Endothelial cell of umbilical vein (primary cell): ENCODE measurements around the gene DSCAML1. TPM values are rescaled to one million over a fixed set of nuclear protein-coding genes. Genes with fewer than 3 reads are reported as not detected.
"Not testable (repeated sequence)": the region's sequence is repeated elsewhere in the genome, so short reads cannot be mapped to it uniquely, and the experiment has no call there.

Source experiments
- BruUV-seq: library from RNA; stranded (reverse); fragments of 400-500 nt; replicated peaks from 2 replicates; lab custom pipeline; 2021; lab: Mats Ljungman, UMichigan
- CTCF ChIA-PET: fragments of 300-600, 350-600 bp; sonication (Branson Sonifier 250); formaldehyde crosslinking; loops from one replicate; lab custom pipeline; 2021; ENCODE audit warnings: antibody characterized with exemption, inconsistent platforms; lab: Charles Lee
- POLR2A ChIA-PET: fragments of 300-600, 350-600 bp; sonication (Branson Sonifier 250); formaldehyde crosslinking; loops from one replicate; lab custom pipeline; 2021; ENCODE audit warnings: antibody characterized with exemption, inconsistent platforms; lab: Charles Lee
- DNase-seq: peaks from one replicate; pipeline ENCODE4 v3.0.0-alpha.2; 2011; ENCODE audit warnings: low read depth, low spot score
- FAIRE-seq: peaks from 2 replicates; lab custom pipeline; 2011; peaks lifted over from hg19 to GRCh38; lab: Jason Lieb, UNC
- H2AFZ ChIP-seq: 2 replicates; pipeline ENCODE4 v1.6.0; 2012; ENCODE audit warnings: low read depth, low read length, control low read depth, inconsistent platforms
- H3K27ac ChIP-seq: 2 replicates; pipeline ENCODE4 v1.5.1; 2011; ENCODE audit warnings: low read depth, mild to moderate bottlenecking, control low read depth, low read length, moderate library complexity; ENCODE audit not compliant: insufficient read depth
- H3K27me3 ChIP-seq, 2 experiments: 2 replicates each; pipeline versions ENCODE4 v1.6.0 to v1.6.1; 2011; ENCODE audit warnings: low read length in 2 of 2, mixed read lengths in 1 of 2; ENCODE audit not compliant: control insufficient read depth in 2 of 2, insufficient read depth in 2 of 2
- H3K36me3 ChIP-seq, 2 experiments: 2 replicates in 1 of 2; 3 replicates in 1 of 2; pipeline ENCODE4 v1.5.1; 2011; ENCODE audit warnings: low read length in 2 of 2, mild to moderate bottlenecking in 1 of 2, moderate library complexity in 1 of 2; ENCODE audit not compliant: control insufficient read depth in 2 of 2, insufficient read depth in 2 of 2; ENCODE audit errors: extremely low read depth in 1 of 2
- H3K4me1 ChIP-seq: 3 replicates; pipeline ENCODE4 v1.5.1; 2011; ENCODE audit warnings: mild to moderate bottlenecking, low read length; ENCODE audit not compliant: control insufficient read depth, insufficient read depth; ENCODE audit errors: extremely low read depth
- H3K4me2 ChIP-seq: 2 replicates; pipeline ENCODE4 v1.6.1; 2011; ENCODE audit warnings: low read length, control low read depth, mixed read lengths; ENCODE audit not compliant: insufficient read depth
- H3K4me3 ChIP-seq, 3 experiments: fragments of 200-600 bp in 1 of 3; sonication (generic), shearing (Covaris generic) in 1 of 3; replicated peaks in 1 of 3; 2 replicates each; pipeline ENCODE4 v1.5.1; 2011 to 2016; ENCODE audit warnings: control low read depth in 3 of 3, low read length in 3 of 3, mild to moderate bottlenecking in 2 of 3, inconsistent platforms in 1 of 3, low read depth in 1 of 3, moderate library complexity in 1 of 3; ENCODE audit not compliant: insufficient read depth in 1 of 3
- H3K79me2 ChIP-seq: 2 replicates; pipeline ENCODE4 v1.6.0; 2012; ENCODE audit warnings: low read length, inconsistent platforms; ENCODE audit not compliant: control insufficient read depth, insufficient read depth
- H3K9ac ChIP-seq: replicated peaks from 2 replicates; pipeline ENCODE3; 2011; ENCODE audit warnings: low read length, control low read depth; ENCODE audit not compliant: insufficient read depth; ENCODE audit errors: extremely low read depth
- H3K9me1 ChIP-seq: replicated peaks from 3 replicates; pipeline ENCODE4 v1.6.0; 2011; ENCODE audit warnings: mild to moderate bottlenecking, low read length; ENCODE audit not compliant: control insufficient read depth, insufficient read depth; ENCODE audit errors: extremely low read depth
- H3K9me3 ChIP-seq: replicated peaks from 2 replicates; pipeline ENCODE4 v1.5.1; 2012; ENCODE audit warnings: low read length, inconsistent platforms; ENCODE audit not compliant: control insufficient read depth, insufficient read depth
- H4K20me1 ChIP-seq: replicated peaks from 2 replicates; pipeline ENCODE3; 2011; ENCODE audit warnings: mild to moderate bottlenecking, low read length; ENCODE audit not compliant: control insufficient read depth, insufficient read depth; ENCODE audit errors: extremely low read depth
- GATA2 ChIP-seq: IDR thresholded peaks from 2 replicates; pipeline ENCODE4 v1.7.0; 2011; ENCODE audit warnings: low read depth, mild to moderate bottlenecking, moderate library complexity, mixed read lengths, low read length; ENCODE audit not compliant: insufficient read length, insufficient read depth
- JUN ChIP-seq: IDR thresholded peaks from 2 replicates; pipeline ENCODE4 v1.6.1; 2011; ENCODE audit warnings: borderline replicate concordance, low read depth; ENCODE audit not compliant: insufficient read length, insufficient read depth
- MAX ChIP-seq: IDR thresholded peaks from 2 replicates; pipeline ENCODE4 v1.6.1; 2011; ENCODE audit not compliant: insufficient read depth, insufficient read length
- MYC ChIP-seq: IDR thresholded peaks from one replicate; pipeline ENCODE4 v1.6.1; 2011; ENCODE audit warnings: mild to moderate bottlenecking, low read depth, low read length
- POLR2A ChIP-seq: IDR thresholded peaks from 2 replicates; pipeline ENCODE4 v1.6.1; 2012; ENCODE audit warnings: low read depth, mild to moderate bottlenecking, control low read depth, low read length
- POLR2AphosphoS5 ChIP-seq: IDR thresholded peaks from 2 replicates; pipeline ENCODE4 v1.6.1; 2012; ENCODE audit warnings: low read depth, mild to moderate bottlenecking, control low read depth, low read length, moderate library complexity; ENCODE audit not compliant: insufficient read depth
- dilution Hi-C: fragments of 300-500 bp; cut with MboI; formaldehyde crosslinking; loops from one replicate; pipeline ENCODE4 v1.15.0; 2019; ENCODE audit warnings: low sequenced_read_pairs; ENCODE audit not compliant: extremely low pct_ligation_motif_present
- intact Hi-C: fragments of 100-400 bp; cut with micrococcal nuclease; formaldehyde crosslinking; loops from one replicate; pipeline ENCODE4 v1.10.0; 2022
- polyA plus RNA-seq, 4 experiments: library from polyadenylated mRNA; depleted of rRNA in 3 of 4; stranded (reverse) in 3 of 4; unstranded in 1 of 4; fragments of >200 nt; gene quantifications; 2 replicates each; pipeline versions ENCODE4 v1.2.1 to v1.2.3, GENCODE V29; 2011 to 2012; ENCODE audit warnings: missing spikeins in 1 of 4
- total RNA-seq: library from RNA; stranded (reverse); gene quantifications from 2 replicates; pipeline ENCODE4 v1.2.3, GENCODE V29; 2021
- TF ChIP-seq, protein P1 (sequence below), 2 donors: IDR thresholded peaks; 1 replicate in 1 of 2; 2 replicates in 1 of 2; pipeline ENCODE4 v1.5.1; 2011; ENCODE audit warnings: low read length in 2 of 2, mild to moderate bottlenecking in 2 of 2, moderate library complexity in 2 of 2, control low read depth in 1 of 2, inconsistent platforms in 1 of 2, low read depth in 1 of 2; ENCODE audit not compliant: insufficient read depth in 1 of 2; ENCODE audit errors: extremely low read depth in 1 of 2

DSCAML1 gene
- total and polyA plus RNA-seq, 2 donors (not counting 3 experiments of a cell fraction or from before 2014, with no cell fraction given), result not detected

DNA sequence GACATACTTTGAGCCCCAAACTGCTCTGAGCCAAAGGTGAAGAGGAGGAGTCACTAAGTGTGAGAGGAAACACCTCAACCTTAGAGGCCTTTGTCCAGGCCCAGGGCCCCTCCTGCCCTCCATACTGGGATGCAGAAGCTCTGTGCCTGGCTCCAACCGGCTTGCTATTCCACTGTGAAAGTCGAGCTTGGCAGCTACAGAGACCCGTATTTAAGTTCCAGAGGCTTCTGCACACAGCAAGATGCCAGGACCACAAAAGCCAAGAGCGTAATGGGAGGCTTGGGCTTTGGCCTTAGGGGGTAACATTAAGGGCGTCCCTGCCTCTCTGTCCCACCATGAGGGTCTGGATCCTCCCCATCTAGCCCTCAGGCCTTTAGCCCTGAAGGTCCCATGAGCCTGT, 31.9 kb downstream of the DSCAML1 start:
- Histone ChIP-seq H3K9me1 (no peaks in the 10 kb centered on the region), H2AFZ (no peak overlapping the region), H3K27ac (no peak overlapping the region), H3K27me3 (no peaks in the 10 kb centered on the region), H3K9me3 (no peaks in the 10 kb centered on the region), H3K9ac (no peak overlapping the region), H4K20me1 (no peaks in the 10 kb centered on the region), H3K79me2 (no peaks in the 10 kb centered on the region), H3K4me2 (no peak overlapping the region), H3K4me3 (no peak overlapping the region), H3K4me1 (no peaks in the 10 kb centered on the region), H3K36me3 (no peaks in the 10 kb centered on the region)
- POLR2A ChIA-PET, result no interaction called here
- dilution Hi-C loops (no loop called here), intact Hi-C loops (no loop called here)
- BruUV-seq, result no TSS peak
- CTCF ChIA-PET, result no interaction called here
- DNase-seq, result no peak
- no peak for FAIRE-seq
- TF ChIP-seq JUN (no peak), GATA2 (no peak), MAX (no peak), POLR2A (no peak), POLR2AphosphoS5 (no peak), MYC (no peak)
- TF ChIP-seq, protein P1, sequence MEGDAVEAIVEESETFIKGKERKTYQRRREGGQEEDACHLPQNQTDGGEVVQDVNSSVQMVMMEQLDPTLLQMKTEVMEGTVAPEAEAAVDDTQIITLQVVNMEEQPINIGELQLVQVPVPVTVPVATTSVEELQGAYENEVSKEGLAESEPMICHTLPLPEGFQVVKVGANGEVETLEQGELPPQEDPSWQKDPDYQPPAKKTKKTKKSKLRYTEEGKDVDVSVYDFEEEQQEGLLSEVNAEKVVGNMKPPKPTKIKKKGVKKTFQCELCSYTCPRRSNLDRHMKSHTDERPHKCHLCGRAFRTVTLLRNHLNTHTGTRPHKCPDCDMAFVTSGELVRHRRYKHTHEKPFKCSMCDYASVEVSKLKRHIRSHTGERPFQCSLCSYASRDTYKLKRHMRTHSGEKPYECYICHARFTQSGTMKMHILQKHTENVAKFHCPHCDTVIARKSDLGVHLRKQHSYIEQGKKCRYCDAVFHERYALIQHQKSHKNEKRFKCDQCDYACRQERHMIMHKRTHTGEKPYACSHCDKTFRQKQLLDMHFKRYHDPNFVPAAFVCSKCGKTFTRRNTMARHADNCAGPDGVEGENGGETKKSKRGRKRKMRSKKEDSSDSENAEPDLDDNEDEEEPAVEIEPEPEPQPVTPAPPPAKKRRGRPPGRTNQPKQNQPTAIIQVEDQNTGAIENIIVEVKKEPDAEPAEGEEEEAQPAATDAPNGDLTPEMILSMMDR (IDR thresholded peaks at IDR 0.05; ENCODE audit: extremely low read depth in 1 of 2, insufficient read depth in 1 of 2, low read depth in 1 of 2, low read length in 2 of 2), result no peak

DNA sequence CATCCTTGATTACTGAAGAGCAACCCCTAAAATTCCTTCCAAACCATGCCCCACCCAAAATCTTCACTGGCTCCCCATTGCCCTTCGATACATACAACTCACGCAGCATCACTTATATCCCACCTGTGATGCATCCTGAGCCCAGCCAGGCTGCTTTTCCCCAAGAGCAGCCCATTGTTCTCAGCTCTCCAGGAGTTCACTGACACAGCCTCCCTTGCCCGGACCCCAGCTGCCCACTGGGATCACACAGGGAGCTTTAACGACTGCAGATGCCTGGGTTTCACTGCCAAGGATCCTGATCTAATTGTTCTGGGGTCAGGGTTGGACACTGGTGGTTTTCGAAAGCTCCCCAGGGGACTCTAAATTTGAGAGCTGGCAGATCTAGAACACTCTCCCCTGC, 33.6 kb downstream of the DSCAML1 start:
- H3K36me3 ChIP-seq, H3K4me3 ChIP-seq, H2AFZ ChIP-seq, POLR2A ChIA-PET, DNase-seq, H3K27me3 ChIP-seq, H3K4me1 ChIP-seq, intact Hi-C loops, H3K9me1 ChIP-seq, H3K9ac ChIP-seq, FAIRE-seq, H3K79me2 ChIP-seq, H3K27ac ChIP-seq, BruUV-seq, H4K20me1 ChIP-seq, dilution Hi-C loops, H3K4me2 ChIP-seq, H3K9me3 ChIP-seq: not testable (repeated sequence)
- CTCF ChIA-PET, result interaction anchor here (1.2 kb wide), 1 partner anchor 337 kb away, joined by 3 read pairs; no protein-coding TSS in a partner anchor
